Measurements from ENCODE around the gene SIX4. TPM values are rescaled to one million over a fixed set of nuclear protein-coding genes. Genes with fewer than 3 reads are reported as not detected.

Gene SIX4
- total and polyA plus RNA-seq, 2 experiments from 2014 or later = 6.2 to 46.9 TPM

DNA sequence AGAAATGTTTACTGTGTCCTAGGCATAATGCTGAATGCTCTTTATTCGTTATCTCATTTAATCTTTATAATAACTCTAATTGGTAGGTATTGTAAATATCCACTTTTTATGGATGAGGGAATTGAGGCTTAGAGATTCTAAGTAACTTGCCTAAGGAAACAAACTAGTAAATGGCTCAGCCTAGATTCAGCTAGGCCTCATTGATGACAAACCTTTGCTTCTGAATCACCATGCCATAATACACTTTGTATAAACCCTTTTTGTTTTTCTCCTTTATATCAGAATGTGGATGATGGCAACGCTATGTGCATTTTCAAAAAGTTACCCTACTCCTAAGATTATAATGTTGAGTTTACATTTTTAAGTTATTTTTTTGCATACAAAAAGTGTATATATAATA lies 44.5 kb upstream of the SIX4 start:
- Mint-ChIP-seq H3K36me3 (ENCODE audit: low read depth) (no peaks in the 10 kb centered on the region; the same call in 2 of the 3 replicates), H3K4me1 (peaks cover 10% of the 10 kb centered on the region), H3K4me3 (no peak overlapping the region), H3K27me3 (ENCODE audit: insufficient read depth, low read depth, poor library complexity) (peaks cover 7% of the 10 kb centered on the region), H3K9me3 (no peaks in the 10 kb centered on the region; the same call in 2 of the 3 replicates), H3K27ac (no peak overlapping the region)
- no peak for ATAC-seq
- H3K4me1 ChIP-seq (ENCODE audit: insufficient read depth) = peaks cover 4% of the 10 kb centered on the region
- H3K9me2 ChIP-seq (ENCODE audit: insufficient read depth) = no peaks in the 10 kb centered on the region
- H3K36me3 ChIP-seq (ENCODE audit: insufficient read depth) = no peaks in the 10 kb centered on the region
- no peak overlapping the region for H3K4me3 ChIP-seq
- H2AFZ ChIP-seq = no peak overlapping the region
- no peak for DNase-seq (ENCODE audit: low spot score)
- peaks cover 84% of the 10 kb centered on the region for H3K79me2 ChIP-seq (replicated peaks; ENCODE audit: insufficient read depth)
- TF ChIP-seq JUNB (IDR thresholded peaks at IDR 0.05; ENCODE audit: unreplicated experiment) = no peak
- no peak for TF ChIP-seq ZNF331 (CRISPR knock-in tag; IDR thresholded peaks at IDR 0.05; ENCODE audit: low read depth)
- TF ChIP-seq EZH2phosphoT487 (IDR thresholded peaks at IDR 0.05; ENCODE audit: unreplicated experiment) = no peak
- TF ChIP-seq NANOG (IDR thresholded peaks at IDR 0.05; ENCODE audit: borderline replicate concordance) = no peak
- no peak overlapping the region for H3K4me2 ChIP-seq
- H3F3A ChIP-seq (replicated peaks; ENCODE audit: low read depth) = no peaks in the 10 kb centered on the region
- no peak overlapping the region for H3K27ac ChIP-seq (ENCODE audit: low read depth)
- no peaks in the 10 kb centered on the region for H3K27me3 ChIP-seq (ENCODE audit: insufficient read depth)
- H4K20me1 ChIP-seq (replicated peaks; ENCODE audit: insufficient read depth) = no peaks in the 10 kb centered on the region

DNA sequence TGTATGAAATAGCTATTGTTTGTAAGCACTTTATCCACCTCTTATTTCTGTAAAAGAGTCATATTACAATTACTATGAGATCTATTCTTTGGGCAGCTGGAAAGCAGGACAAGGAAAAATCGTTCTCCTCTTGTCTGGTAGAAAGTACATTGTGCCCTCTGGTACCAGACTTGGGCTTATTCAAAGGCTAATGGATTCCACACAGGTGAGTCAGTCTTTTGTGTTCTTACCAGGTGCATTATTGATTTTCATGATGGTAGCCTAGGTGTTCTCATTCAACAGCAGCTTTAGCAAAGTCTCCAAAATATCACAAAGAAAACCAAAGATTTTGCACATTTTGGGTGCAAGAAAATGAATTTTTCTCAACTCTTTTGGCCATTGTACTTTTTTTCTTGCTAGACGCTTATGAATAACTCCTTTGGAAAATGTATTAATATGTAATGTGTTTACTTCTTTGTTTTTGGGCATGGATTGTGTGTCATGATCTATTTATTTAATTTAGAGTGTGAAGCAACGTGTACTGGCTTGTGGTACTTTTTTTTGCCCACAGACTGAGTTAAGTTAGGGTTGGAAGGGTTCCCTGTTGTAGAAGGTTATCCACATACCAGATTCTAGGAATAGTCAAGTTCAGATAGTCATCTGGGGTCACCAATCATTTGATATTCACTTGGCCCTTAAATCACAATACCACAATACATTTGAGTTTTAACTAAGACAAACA lies 36.7 kb upstream of the SIX4 start:
- H3K79me2 ChIP-seq (replicated peaks; ENCODE audit: insufficient read depth) = peaks cover 68% of the 10 kb centered on the region
- Mint-ChIP-seq H3K27ac (peak overlapping the region; percentile 96), H3K4me3 (peak overlapping the region; percentile 47), H3K4me1 (peaks cover 73% of the 10 kb centered on the region), H3K36me3 (ENCODE audit: low read depth) (no peaks in the 10 kb centered on the region; the same call in 2 of the 3 replicates), H3K27me3 (ENCODE audit: insufficient read depth, low read depth, poor library complexity) (peaks cover 14% of the 10 kb centered on the region), H3K9me3 (no peaks in the 10 kb centered on the region; the same call in 1 of the 3 replicates)
- ATAC-seq (peak; percentile 93), DNase-seq (ENCODE audit: low spot score) (peak; percentile 89)
- peak overlapping the region; percentile 9; the same call in 1 of the 2 replicates for H3K4me3 ChIP-seq
- H3F3A ChIP-seq (replicated peaks; ENCODE audit: low read depth) = no peaks in the 10 kb centered on the region
- H4K20me1 ChIP-seq (replicated peaks; ENCODE audit: insufficient read depth) = no peaks in the 10 kb centered on the region
- peak overlapping the region; percentile 93 for H3K27ac ChIP-seq (ENCODE audit: low read depth)
- peak overlapping the region; percentile 44 for H3K4me2 ChIP-seq
- TF ChIP-seq ZNF462 (CRISPR knock-in tag; IDR thresholded peaks at IDR 0.05) (peak; percentile 66; the same call in 1 of the 2 replicates), EZH2 (IDR thresholded peaks at IDR 0.05; ENCODE audit: low read depth, unreplicated experiment) (no peak), NANOG (IDR thresholded peaks at IDR 0.05; ENCODE audit: borderline replicate concordance) (peak; percentile 69; the same call in 1 of the 2 replicates), JUNB (IDR thresholded peaks at IDR 0.05; ENCODE audit: unreplicated experiment) (peak; percentile 23), ZNF114 (CRISPR knock-in tag; IDR thresholded peaks at IDR 0.05) (no peak)
- TF ChIP-seq, protein P1, sequence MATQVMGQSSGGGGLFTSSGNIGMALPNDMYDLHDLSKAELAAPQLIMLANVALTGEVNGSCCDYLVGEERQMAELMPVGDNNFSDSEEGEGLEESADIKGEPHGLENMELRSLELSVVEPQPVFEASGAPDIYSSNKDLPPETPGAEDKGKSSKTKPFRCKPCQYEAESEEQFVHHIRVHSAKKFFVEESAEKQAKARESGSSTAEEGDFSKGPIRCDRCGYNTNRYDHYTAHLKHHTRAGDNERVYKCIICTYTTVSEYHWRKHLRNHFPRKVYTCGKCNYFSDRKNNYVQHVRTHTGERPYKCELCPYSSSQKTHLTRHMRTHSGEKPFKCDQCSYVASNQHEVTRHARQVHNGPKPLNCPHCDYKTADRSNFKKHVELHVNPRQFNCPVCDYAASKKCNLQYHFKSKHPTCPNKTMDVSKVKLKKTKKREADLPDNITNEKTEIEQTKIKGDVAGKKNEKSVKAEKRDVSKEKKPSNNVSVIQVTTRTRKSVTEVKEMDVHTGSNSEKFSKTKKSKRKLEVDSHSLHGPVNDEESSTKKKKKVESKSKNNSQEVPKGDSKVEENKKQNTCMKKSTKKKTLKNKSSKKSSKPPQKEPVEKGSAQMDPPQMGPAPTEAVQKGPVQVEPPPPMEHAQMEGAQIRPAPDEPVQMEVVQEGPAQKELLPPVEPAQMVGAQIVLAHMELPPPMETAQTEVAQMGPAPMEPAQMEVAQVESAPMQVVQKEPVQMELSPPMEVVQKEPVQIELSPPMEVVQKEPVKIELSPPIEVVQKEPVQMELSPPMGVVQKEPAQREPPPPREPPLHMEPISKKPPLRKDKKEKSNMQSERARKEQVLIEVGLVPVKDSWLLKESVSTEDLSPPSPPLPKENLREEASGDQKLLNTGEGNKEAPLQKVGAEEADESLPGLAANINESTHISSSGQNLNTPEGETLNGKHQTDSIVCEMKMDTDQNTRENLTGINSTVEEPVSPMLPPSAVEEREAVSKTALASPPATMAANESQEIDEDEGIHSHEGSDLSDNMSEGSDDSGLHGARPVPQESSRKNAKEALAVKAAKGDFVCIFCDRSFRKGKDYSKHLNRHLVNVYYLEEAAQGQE (IDR thresholded peaks at IDR 0.05; ENCODE audit: unreplicated experiment) = no peak
- H3K9me2 ChIP-seq (ENCODE audit: insufficient read depth) = no peaks in the 10 kb centered on the region
- no peaks in the 10 kb centered on the region for H3K27me3 ChIP-seq (ENCODE audit: insufficient read depth)
- peaks cover 66% of the 10 kb centered on the region for H3K4me1 ChIP-seq (ENCODE audit: insufficient read depth)
- H3K36me3 ChIP-seq (ENCODE audit: insufficient read depth) = no peaks in the 10 kb centered on the region
- H2AFZ ChIP-seq = no peak overlapping the region
